GM21390 (cell line): ENCODE data around the gene BRPF1.

Experiments used
- ATAC-seq: cut with Tn5 transposase; IDR thresholded peaks from one replicate; pipeline ENCODE4 v1.9.1; 2021; ENCODE audit not compliant: unreplicated experiment

Gene BRPF1

DNA sequence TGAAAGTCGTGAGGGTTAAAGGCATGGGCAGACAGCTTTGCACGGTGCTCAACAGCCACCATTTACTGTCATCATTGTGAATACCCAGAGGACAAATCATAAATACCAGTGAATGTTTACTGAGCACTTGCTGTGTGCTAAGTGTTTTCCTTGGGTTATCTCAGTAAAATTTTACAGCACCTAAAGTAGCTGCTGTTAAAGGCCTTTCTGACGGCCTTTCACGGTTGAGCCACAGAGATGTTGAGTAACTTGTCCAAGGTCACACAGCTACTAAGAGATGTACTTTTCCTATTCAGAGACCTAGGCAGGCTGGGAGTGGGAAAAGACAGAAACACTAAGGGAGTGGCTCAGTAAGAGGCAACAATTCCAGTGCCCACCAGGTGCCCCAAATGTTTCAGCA is 28.3 kb upstream of the BRPF1 start:
- ATAC-seq = no peak

DNA sequence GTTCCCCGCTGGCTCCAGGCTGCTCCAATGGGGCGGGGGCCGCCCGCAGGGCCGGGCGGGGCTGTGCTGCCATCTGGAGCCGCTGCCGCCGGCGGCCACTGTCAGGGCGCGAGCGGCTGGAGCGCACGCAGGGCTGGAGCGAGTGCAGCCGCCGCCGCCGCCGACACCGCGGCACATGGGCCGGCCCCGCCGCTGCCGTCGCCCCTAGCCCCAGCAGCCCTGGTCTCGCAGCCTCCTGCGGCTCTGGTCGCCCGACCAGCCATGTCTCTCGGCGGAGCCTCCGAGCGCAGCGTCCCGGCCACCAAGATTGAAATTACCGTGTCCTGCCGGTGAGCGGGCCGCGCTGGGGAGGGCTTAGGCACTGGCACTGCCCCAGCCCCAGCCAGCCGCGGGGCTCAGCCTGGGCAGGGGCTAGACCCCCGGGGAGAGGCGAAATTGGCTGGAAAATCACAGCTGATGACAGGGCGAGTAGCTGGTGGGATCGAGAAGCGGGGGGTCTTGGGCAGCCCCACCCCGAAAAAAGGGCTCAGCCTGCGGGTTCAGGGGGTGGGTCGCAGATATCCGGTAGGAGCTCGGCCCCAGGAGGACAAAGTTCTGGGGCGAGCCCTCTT is 27.7 kb upstream of the BRPF1 start, which contains the start of gene CPNE9:
Gene CPNE9 (plus strand): TSS at position 98 of the 611 bp plus-strand sequence. CDS start 164 bp downstream, at position 262.
- no peak for ATAC-seq

DNA sequence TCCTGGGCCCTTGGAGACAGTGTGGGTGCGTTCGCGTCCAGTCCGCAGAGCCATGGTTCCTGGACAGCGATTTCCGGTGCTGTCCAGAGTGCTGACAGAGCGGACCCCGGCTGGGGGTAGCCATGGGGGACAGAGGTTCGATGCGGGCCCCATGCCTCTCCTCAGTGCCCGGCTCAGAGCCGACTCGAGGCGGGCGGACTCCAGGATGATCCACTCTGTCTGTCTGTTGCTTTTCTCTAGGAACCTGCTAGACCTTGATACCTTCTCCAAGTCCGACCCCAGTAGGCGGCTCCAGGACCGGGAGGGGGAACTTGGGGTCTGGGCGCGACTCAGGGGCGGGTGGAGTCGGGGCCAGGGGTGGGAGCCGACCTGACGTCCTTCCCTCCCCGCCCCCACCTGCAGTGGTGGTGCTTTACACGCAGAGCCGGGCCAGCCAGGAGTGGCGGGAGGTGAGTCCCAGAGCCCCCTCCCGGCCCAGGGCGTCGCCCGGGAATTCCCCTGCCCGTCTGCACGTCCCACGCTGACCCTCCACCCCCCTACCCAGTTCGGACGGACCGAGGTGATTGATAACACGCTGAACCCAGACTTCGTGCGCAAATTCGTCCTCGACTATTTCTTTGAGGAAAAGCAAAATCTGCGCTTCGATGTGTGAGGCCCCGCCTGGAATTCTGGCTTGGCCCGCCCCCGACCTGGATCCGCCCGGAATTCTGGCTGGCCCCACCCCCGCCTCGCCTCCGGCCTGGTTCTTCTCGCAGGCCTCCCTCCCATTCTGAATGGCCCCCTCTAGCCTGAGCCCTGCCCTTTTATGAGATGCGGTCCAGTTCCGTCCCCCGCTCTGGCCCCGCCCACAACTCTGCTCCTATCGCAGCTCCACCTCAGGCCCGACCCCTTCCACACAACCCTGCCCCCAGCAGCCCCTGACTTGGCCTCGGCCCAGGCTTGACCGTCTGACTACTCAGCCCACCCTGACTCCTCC is 26.9 kb upstream of the BRPF1 start:
- ATAC-seq = no peak

DNA sequence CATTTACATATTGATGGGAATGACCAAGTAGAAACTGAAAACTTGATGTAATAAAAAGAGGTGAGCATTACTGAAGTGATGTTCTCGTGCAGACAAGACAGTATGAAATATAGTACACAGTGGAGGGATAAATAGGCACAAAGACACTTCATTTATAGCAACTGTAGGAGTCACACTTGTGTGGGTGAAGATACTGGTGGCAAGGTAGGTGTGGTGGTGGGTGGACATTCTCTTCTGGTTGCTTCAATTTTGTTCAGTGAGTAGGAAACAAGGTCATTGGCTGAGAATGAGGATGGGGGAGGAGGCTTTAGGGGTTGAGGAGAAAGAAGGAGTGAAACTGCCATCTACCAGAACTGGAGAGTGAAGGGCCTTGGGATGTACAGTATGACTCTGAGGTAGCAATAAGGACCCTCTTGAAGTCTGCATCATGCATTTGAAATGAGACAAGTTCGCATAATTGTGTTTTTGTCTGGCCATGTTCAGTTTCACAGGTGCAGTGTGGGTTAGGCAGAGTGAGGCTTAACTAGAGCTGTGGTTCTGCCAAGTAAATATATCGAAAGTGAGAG is 21.3 kb upstream of the BRPF1 start:
- ATAC-seq = no peak

DNA sequence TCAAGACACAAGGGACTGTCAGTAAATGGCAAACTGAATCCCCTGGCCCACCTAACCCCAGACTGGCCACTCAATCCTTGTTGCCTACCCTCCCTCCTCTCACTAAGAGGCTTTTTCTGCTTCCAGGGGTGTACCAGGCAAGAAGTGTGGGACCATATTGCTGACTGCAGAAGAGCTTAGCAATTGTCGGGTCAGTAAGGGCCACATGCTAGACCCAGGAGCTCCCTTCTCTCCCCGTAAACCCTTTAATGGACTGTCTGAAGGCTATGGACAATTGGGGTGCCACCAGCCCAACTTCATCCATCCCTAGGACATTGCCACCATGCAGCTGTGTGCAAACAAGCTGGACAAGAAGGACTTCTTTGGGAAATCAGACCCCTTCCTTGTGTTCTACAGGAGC is 19.1 kb upstream of the BRPF1 start:
- ATAC-seq = no peak

DNA sequence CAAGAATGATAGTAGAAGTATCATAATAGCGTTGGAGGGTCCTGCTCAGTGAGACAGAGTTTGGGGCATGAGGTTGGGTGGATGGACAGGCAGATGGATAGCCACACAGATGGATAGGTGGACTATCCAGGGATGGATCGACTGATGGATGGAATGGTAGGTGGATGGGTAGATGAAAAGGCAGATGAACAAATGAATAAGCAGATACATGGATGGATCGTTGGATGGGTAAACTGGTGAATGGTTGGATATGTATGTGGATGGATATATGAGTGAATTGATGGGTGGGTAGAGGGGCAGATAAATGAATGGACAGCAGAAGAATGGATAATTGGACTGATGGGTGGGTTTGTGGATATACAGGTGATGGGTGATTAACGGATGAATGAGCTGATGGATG is 18.4 kb upstream of the BRPF1 start:
- no peak for ATAC-seq

DNA sequence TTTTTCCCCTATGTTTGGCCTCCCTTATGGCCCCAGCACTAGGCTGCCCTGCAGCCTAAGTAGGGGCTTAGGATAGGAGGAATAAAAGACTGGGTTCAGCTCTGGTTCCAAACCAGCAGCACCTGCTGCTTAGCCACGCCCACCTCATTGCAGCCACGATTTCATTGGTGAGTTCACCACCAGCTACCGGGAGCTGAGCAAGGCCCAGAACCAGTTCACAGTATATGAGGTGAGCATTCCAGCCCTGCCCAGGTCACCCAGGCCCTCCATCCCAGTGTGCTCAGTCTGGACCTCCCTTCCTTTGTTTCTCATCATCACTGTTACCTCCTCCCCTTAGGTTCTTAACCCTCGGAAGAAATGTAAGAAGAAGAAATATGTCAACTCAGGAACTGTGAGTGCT is 16.4 kb upstream of the BRPF1 start:
- no peak for ATAC-seq

DNA sequence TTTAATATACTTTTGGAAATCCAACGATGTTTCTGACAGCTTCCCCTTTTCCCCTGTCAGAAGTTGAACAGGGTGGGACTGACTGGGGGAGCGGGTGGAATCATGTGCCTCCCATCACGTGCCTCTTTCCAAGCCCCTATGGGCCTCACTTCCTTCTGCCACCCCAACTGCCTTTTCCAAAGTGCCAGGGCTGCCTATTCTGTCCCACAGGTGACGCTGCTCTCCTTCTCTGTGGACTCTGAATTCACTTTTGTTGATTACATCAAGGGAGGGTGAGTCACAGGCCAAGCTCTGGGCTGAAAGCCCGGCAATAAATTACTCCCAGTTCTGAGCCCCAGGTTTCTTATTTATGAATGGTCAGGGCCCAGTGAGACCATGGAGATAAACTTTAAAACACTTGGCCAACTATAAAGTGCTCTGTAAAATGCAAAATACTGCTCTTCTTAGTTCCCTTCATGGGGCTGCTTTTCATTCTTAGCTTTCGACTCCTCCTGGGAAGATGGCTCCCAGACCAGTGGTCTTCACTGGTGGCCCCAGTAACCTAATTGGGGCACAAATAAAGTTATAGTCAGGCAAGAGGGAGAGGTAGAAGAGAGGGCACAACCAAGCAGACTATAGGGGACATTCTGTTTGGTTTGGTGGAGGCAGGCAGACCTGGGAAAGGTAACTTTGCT is 15.6 kb upstream of the BRPF1 start:
- no peak for ATAC-seq

DNA sequence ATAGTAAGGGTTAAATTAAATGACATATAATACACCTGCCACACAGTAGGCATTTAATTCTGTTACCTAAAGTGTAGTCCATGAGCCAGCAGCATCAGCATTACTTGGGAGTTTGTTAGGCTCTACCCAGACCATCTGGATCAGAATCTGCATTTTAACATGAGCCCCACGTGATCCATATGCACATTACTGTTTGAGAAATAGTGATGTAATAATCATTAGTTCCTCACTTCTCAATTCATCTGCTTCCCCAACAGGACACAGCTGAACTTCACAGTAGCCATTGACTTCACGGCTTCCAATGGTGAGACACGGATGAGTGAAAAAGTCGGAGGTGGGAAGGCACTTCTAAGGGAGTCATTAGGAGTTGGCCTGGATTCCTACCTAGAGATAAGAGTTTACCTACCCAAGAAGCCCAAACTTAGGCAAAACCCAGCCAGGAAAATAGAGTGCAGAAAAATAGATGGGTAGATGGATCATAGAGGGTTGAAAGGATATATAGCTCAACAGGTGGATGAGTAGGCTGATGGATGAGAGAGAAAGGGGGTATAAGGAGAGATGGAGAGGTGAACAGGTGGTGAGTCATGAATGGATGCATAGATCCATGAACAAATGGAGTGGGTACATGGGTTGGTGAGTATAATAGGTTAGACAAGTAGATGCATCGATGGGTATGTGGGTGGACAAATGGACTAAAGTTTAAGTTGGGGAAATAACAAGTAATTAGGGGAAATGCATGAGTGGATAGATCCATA is 14.6 kb upstream of the BRPF1 start:
- no peak for ATAC-seq

DNA sequence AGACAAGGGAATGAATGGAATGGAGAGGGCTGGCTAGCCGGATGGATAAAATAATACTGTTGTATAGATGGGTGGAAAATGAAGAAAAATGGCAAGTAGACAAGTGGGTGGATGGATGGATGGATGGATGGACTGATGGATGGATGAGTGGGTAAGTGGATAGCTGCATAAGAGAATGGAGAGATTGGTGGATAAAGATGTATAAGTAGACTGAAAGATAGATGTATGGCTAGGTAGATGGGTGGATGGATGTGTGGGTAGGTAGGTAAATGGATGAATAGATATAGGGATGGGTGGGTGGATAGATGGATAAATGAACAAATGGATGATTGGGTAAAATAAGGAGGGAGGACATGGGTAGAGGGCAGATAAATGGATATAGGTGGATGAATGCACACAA is 14.0 kb upstream of the BRPF1 start:
- no peak for ATAC-seq

DNA sequence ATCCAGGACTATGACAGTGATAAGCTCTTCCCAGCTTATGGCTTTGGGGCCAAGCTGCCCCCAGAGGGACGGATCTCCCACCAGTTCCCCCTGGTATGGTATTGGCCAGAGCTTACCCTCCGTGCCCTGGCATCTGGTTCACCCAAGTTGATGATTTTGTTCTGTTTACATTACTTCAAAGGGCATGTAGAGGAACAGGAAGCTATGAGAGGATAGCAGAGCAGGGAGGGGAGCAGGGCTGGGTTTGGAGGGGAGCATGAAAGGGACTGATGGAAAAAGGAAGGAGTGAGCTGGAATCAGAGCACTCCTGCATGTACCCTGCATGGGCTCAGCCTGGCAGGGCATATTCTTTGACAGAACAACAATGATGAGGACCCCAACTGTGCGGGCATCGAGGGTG is 13.4 kb upstream of the BRPF1 start:
- no peak for ATAC-seq

DNA sequence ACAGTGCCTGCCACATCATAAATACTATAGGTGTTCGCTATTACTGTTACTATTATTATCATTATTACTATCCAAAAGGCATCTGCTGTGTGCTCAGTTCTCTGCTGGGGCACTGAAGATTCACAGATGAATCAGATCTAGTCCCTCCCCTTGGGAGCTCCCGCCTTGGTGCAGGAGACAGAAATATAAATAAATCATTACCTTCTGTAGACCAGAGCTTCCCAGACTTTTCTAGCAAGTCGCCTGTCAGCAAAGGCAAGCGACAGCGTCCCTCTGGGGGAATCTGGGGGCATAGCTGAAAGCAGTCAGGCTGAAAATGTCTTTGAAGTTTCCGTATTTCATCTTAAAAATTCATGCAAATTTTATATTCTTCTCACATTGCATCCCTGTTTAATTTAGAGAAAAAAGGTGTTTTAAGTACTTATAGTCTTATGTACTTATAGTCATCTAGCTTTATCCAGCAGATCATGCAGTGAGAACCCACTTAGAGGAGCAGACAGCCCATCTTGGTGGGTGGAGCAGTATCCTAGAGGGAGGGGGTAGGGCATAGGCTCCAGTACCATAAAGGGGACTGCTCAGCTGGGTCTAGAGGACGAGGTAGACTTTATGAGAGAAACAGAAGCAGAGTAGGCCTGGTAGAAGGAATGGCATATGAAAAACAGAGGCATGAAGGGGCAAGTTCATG is 10.4 kb upstream of the BRPF1 start:
- no peak for ATAC-seq

DNA sequence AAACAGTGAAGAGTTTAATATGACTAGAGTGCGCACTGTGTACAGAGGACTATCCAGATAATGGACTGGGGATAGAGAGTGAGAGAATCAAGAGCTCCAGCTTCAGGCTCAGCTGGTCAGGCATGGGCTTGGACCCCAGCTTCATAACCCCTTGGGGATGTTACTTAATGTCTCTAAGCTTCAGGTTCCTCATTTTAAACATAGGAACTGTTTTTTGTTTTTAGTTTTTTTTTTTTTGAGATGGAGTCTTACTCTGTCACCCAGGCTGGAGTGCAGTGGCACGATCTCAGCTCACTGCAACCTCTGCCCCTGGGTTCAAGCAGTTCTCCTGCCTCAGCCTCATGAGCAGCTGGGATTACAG is 9.9 kb upstream of the BRPF1 start:
- no peak for ATAC-seq

DNA sequence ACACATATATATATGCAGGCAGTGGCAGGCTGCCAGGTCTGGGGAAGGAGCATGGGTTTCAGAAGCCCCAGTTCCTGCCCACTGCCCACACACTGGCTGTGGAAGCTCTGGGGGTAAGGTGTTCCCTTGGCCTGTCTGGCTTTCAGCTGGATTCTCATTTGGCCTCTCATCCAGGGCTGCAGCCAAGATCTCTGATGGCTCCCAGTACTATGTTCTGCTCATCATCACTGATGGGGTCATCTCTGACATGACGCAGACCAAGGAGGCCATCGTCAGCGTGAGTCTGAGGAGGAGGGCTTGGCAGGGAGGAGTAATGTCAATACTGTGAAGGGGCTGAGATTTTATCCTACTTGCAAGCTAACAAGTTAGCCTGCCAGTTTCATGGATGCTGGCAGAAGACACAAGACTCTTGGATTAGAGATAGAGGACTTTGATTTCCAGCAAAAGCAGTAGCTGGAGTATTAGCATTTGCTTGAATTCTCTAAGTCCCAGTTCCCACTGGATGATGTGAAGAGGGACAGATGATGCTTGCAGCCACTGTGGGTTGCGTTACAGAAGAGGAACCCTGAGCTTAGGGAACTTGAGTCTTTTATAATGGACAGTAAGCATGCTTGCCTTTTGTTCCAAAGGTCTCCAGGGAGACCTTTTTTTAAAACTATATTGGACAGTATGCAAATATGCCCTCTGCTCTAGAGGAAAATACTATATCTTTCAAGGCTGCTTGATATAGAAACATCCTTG is 5.6 kb upstream of the BRPF1 start:
- no peak for ATAC-seq

DNA sequence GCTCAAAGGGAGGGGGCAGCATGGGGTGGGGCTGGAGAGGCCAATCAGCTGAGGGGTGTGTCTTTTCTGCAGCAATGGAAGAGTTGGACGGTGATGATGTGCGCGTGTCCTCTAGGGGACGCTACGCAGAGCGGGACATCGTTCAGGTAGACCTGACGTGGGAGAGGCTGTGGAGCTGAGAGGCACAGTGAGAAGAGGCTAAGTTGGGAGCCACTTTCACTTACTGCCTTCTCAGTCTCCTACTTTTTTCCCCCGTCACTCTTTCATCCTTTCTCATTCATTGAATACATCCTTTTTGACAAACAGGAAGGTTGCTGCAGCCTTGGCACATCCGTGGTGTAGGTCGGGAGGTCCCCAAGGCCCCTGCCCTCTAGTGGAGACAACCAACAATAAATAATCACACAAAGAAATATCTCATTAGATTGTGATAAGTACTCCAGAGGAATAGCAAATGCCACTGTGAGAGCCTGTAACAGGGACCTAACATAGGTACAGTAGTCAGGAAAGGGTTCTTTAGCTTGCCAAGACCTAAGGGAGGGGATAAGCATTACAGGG is 4.4 kb upstream of the BRPF1 start:
- ATAC-seq = no peak

DNA sequence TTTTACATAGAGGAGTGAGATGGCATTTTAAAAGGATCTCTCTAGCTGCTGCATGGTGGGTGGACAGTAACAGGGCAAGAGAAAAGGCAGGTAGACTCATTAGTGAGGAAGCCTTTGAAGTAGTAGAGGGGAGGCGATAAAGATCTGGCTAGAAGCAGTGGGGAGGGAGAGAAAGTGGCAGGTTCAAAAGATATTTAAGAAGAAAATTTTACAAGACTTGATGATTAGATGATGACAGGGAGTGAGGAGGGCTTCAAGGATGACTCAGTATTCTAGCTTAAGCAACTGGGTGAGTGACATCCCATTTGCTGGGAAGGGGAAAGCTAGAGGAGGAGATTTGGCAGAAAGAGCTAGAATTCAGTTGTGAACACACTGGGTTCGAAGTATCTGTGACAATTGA is 3.8 kb upstream of the BRPF1 start:
- no peak for ATAC-seq

DNA sequence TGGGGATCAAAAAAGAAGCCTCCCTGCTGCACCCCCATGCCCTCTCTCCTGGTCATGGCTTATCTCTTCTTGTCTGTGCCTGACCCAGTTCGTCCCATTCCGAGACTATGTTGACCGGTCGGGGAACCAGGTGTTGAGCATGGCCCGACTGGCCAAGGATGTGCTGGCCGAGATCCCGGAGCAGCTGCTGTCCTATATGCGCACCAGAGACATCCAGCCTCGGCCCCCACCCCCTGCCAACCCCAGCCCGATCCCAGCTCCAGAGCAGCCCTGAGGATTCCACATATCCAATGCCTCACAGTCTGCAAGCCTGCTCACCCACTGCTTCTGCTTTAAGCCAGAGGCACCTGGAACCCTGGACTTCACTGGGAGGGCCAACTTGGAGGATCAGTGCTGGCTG is 2.1 kb upstream of the BRPF1 start:
- no peak for ATAC-seq

DNA sequence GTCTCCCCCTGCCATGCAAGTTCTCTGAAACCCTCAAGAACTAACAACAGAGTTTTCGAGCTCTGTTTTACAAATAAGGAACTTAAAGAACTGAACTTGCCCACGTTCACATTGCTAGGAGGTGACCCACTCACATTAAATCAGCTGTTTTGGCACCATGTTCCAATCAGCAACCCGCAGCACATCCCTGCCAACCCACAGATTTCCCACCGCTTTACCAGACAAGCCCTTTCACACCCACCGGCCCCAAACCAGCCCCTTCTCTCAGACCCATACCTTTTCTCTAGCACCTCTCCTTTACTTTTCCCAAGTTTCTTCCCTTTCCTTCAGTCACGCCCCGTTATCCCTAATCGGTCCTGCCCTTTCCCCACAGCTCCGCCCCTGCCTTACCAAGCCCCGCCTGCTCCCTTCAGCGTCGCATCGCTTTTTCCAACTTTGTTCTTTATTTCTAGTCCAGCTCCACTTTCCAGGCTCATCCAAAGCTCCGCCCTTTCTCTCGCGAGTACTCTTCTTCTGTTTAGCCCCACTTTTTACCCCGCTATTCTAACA is 804 bp upstream of the BRPF1 start:
- peak; percentile 44 for ATAC-seq
